ENCODE results near the gene NDUFAF3.
"Not testable (repeated sequence)": the region's sequence is repeated elsewhere in the genome, so short reads cannot be mapped to it uniquely, and the experiment has no call there.

NDUFAF3 gene

DNA sequence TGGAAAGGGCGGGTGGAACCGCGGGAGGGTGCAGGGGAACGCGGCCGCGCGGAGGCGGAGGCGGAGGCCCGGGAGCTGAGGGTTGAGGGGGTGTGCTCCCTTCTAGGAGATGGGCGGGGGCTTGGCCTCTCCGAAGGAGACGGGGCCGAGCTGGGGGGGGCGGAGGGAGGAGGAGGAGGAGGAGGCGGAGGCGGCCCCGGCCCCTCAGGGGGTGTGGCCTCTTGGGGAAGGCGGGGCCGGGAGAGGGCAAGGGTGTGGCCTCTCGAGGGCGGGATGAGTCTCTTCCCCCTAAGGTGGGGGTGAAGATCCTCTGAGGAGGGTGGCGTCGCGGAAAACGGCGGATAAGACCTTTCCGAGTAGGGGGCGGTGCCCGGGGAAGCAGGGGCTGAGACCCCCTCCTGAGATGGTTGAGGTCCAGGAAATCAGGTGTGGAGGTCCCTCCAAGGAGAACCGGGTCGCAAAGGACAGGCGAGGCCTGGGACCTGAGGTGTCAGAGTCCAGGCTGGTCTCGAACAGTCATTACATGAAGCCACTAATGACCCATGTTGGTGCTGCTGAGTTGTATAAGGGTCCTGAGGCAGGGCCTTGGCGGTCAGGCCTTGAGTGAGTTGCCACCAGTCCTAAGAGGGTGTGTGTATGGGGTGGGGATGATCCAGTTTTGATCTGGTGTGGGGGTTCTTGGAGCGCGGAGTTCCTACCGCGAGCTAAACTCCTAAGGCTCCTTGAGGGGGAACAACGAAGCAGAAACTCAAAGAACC is 14.0 kb upstream of the NDUFAF3 start:
- peak overlapping the region; percentile 64 to 88 for H3K4me3 ChIP-seq (replicated peaks in 1 of 2; ENCODE audit: low read depth in 2 of 2, low read length in 2 of 2)
- peak; percentile 89 to 92 for DNase-seq (ENCODE audit: low read depth in 2 of 2)
- TF ChIP-seq, protein P1, sequence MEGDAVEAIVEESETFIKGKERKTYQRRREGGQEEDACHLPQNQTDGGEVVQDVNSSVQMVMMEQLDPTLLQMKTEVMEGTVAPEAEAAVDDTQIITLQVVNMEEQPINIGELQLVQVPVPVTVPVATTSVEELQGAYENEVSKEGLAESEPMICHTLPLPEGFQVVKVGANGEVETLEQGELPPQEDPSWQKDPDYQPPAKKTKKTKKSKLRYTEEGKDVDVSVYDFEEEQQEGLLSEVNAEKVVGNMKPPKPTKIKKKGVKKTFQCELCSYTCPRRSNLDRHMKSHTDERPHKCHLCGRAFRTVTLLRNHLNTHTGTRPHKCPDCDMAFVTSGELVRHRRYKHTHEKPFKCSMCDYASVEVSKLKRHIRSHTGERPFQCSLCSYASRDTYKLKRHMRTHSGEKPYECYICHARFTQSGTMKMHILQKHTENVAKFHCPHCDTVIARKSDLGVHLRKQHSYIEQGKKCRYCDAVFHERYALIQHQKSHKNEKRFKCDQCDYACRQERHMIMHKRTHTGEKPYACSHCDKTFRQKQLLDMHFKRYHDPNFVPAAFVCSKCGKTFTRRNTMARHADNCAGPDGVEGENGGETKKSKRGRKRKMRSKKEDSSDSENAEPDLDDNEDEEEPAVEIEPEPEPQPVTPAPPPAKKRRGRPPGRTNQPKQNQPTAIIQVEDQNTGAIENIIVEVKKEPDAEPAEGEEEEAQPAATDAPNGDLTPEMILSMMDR (IDR thresholded peaks at IDR 0.05; ENCODE audit: low read depth, low read length) = no peak

DNA sequence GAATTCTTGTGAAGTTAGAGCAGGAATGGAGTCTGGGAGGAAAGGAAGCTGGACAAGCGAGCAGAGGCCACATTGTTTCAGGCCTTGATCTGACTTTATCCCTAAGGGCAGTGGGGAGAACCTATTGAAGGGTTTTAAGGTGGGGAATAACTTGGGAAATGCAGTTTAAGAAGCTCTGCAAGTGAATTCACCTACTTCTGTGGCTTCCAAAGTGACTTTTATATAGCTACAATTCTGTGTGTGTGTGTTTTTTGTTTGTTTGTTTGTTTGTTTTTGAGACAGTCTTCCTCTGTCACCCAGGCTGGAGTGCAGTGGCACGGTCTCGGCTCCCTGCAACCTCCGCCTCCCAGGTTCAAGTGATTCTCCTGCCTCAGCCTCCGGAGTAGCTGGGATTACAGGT is 13.3 kb upstream of the NDUFAF3 start:
- peak overlapping the region in 1 of 2 donors; percentile 64 for H3K4me3 ChIP-seq (replicated peaks in 1 of 2; ENCODE audit: low read depth in 2 of 2, low read length in 2 of 2)
- not testable (repeated sequence) for DNase-seq (ENCODE audit: low read depth in 2 of 2)

DNA sequence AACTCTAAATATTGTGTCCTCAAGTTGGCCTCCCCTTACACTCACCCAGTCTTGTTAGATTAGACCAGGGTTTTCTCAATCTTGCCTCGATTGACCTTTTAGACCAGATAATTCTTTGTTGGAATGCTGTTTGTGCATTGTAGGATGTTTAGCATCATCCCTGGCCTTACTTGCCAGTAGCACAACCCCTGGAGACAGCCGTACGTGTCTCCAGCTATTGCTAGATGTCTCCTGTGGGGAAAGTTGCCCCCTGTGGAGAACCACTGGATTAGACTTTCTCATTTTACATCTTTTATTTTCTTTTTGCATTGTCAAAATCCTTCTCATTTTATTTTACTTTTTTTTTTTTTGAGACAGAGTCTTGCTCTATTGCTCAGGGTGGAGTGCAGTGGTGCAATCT is 12.5 kb upstream of the NDUFAF3 start:
- no peak for DNase-seq (ENCODE audit: low read depth in 2 of 2)
- TF ChIP-seq, protein P1 (IDR thresholded peaks at IDR 0.05; ENCODE audit: low read depth, low read length) = no peak
- no peak overlapping the region for H3K4me3 ChIP-seq (replicated peaks in 1 of 2; ENCODE audit: low read depth in 2 of 2, low read length in 2 of 2)

DNA sequence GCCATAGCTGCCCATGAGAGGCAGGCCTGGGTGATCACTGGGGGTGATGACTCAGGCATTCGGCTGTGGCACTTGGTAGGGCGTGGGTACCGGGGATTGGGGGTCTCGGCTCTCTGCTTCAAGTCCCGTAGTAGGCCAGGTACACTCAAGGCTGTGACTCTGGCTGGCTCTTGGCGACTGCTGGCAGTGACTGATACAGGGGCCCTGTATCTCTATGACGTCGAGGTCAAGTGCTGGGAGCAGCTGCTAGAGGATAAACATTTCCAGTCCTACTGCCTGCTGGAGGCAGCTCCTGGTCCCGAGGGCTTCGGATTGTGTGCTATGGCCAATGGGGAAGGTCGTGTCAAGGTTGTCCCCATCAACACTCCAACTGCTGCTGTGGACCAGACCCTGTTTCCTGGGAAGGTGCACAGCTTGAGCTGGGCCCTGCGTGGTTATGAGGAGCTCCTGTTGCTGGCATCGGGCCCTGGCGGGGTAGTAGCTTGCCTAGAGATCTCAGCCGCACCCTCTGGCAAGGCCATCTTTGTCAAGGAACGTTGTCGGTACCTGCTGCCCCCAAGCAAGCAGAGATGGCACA is 9.4 kb upstream of the NDUFAF3 start:
- DNase-seq (ENCODE audit: low read depth in 2 of 2) = no peak

DNA sequence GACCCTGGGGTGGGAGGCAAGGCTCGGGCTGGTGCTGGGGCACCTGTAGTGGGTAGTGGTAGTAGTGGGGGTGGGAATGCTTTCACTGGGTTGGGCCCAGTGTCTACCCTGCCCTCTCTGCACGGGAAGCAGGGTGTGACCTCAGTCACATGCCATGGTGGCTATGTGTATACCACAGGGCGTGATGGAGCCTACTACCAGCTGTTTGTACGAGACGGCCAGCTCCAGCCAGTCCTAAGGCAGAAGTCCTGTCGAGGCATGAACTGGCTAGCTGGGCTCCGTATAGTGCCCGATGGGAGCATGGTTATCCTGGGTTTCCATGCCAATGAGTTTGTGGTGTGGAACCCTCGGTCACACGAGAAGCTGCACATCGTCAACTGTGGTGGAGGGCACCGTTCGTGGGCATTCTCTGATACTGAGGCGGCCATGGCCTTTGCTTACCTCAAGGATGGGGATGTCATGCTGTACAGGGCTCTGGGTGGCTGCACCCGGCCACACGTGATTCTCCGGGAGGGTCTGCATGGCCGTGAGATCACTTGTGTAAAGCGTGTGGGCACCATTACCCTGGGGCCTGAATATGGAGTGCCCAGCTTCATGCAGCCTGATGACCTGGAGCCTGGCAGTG is 8.7 kb upstream of the NDUFAF3 start:
- no peak overlapping the region for H3K4me3 ChIP-seq (replicated peaks in 1 of 2; ENCODE audit: low read depth in 2 of 2, low read length in 2 of 2)
- TF ChIP-seq, protein P1 (IDR thresholded peaks at IDR 0.05; ENCODE audit: low read depth, low read length) = no peak
- no peak for DNase-seq (ENCODE audit: low read depth in 2 of 2)

More for the DNA sequence above, 9.4 kb upstream of the NDUFAF3 start:
- TF ChIP-seq, protein P1 (IDR thresholded peaks at IDR 0.05; ENCODE audit: low read depth, low read length) = no peak
- H3K4me3 ChIP-seq (replicated peaks in 1 of 2; ENCODE audit: low read depth in 2 of 2, low read length in 2 of 2) = no peak overlapping the region

DNA sequence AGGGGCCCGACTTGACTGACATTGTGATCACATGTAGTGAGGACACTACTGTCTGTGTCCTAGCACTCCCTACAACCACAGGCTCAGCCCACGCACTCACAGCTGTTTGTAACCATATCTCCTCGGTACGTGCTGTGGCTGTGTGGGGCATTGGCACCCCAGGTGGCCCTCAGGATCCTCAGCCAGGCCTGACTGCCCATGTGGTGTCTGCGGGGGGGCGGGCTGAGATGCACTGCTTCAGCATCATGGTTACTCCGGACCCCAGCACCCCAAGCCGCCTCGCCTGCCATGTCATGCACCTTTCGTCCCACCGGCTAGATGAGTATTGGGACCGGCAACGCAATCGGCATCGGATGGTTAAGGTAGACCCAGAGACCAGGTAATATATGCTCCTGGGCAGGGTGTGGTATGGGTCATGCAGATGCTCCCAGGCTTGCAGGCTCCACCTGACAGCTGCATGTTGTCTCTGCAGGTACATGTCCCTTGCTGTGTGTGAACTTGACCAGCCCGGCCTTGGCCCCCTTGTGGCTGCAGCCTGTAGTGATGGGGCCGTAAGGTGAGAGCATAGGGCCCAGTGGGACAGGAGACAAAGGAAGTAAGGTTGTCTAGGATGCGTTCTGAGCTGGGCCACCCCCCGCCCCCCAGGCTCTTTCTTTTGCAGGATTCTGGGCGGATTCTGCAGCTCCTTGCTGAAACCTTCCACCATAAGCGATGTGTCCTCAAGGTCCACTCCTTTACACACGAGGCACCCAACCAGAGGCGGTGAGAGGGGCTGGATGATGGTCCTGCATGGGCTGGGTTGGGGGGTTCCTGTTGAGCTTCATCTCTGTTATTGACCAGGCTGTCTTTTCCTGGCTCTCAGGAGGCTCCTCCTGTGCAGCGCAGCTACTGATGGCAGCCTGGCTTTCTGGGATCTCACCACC is 7.9 kb upstream of the NDUFAF3 start:
- DNase-seq (ENCODE audit: low read depth in 2 of 2) = peak; percentile 52 to 58
- H3K4me3 ChIP-seq (replicated peaks in 1 of 2; ENCODE audit: low read depth in 2 of 2, low read length in 2 of 2) = no peak overlapping the region
- TF ChIP-seq, protein P1 (IDR thresholded peaks at IDR 0.05; ENCODE audit: low read depth, low read length) = peak; percentile 75
